Measurements from ENCODE around the gene TBC1D5.

- TF ChIP-seq POLR2AphosphoS5 (IDR thresholded peaks at IDR 0.05; ENCODE audit: borderline replicate concordance, low read depth, low read length) = no peak
- no peak for TF ChIP-seq EZH2 (IDR thresholded peaks at IDR 0.05)
- no peak for TF ChIP-seq FOXP2 (optimal IDR thresholded peaks at IDR 0.05; ENCODE audit: control extremely low read depth, extremely low read length, insufficient read depth)
Measured at GRCh38 chr3:17771177-17772017, 29.0 kb upstream of the TBC1D5 start.
